PFSK-1 (cell line): Measurements from ENCODE around the gene CLCN6.

ENCODE experiments used
- FOXP2 ChIP-seq: optimal IDR thresholded peaks from 2 replicates; pipeline ENCODE3; 2011; ENCODE audit warnings: borderline replicate concordance, control low read depth, inconsistent platforms; ENCODE audit not compliant: insufficient read depth; ENCODE audit errors: extremely low read length, extremely low read depth
- POLR2AphosphoS5 ChIP-seq: IDR thresholded peaks from 2 replicates; pipeline ENCODE4 v1.6.1; 2012; ENCODE audit warnings: low read depth, mild to moderate bottlenecking, control low read depth, low read length, moderate library complexity
- SIN3A ChIP-seq: IDR thresholded peaks from 2 replicates; pipeline ENCODE4 v1.6.1; 2012; ENCODE audit warnings: mild to moderate bottlenecking, low read length, moderate library complexity, borderline replicate concordance; ENCODE audit not compliant: insufficient read depth
- TAF1 ChIP-seq: IDR thresholded peaks from 2 replicates; pipeline ENCODE4 v1.6.1; 2012; ENCODE audit warnings: low read length, control low read depth, borderline replicate concordance; ENCODE audit not compliant: insufficient read depth
- TF ChIP-seq, protein P1 (sequence below), 2 experiments: IDR thresholded peaks; 2 replicates each; pipeline versions ENCODE4 v1.6.1 to v1.8.0; 2011 to 2012; ENCODE audit warnings: low read depth in 2 of 2, low read length in 2 of 2, control low read depth in 1 of 2, inconsistent platforms in 1 of 2, mild to moderate bottlenecking in 1 of 2, moderate library complexity in 1 of 2; ENCODE audit not compliant: insufficient read depth in 1 of 2

DNA sequence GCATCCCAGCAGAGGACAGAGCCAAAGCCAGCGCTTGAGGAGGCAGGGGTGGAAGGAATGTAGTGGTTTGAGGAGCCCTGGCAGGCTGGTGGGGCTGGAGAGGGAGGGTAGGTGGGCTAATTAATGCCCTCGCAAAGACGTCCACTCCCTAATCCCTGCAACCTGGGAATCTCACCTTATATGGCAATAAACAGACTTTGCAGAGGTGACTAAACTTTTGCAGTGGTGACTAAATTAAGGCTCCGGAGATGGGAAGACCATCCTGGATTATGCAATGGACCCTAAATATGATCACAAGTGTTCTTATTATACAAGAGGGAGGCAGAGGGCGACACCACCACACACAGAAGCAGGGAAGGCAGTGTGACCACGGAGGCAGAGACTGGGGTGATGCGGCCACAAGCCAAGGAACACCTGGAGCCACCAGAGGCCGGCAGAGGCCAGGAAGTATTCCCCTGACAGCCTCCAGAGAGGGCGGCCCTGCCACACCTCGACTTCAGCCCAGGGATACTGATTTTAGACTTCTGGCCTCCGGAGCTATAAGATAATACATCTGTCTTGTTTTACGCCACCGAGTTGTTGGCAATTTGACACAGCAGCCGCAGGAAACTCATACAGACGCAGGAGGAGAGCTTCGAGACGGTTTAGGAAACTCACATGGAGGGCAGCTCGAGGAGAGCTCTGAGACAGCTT is 75.9 kb downstream of the CLCN6 start:
- TF ChIP-seq POLR2AphosphoS5 (no peak), TAF1 (no peak), FOXP2 (no peak), SIN3A (no peak)
- TF ChIP-seq, protein P1, sequence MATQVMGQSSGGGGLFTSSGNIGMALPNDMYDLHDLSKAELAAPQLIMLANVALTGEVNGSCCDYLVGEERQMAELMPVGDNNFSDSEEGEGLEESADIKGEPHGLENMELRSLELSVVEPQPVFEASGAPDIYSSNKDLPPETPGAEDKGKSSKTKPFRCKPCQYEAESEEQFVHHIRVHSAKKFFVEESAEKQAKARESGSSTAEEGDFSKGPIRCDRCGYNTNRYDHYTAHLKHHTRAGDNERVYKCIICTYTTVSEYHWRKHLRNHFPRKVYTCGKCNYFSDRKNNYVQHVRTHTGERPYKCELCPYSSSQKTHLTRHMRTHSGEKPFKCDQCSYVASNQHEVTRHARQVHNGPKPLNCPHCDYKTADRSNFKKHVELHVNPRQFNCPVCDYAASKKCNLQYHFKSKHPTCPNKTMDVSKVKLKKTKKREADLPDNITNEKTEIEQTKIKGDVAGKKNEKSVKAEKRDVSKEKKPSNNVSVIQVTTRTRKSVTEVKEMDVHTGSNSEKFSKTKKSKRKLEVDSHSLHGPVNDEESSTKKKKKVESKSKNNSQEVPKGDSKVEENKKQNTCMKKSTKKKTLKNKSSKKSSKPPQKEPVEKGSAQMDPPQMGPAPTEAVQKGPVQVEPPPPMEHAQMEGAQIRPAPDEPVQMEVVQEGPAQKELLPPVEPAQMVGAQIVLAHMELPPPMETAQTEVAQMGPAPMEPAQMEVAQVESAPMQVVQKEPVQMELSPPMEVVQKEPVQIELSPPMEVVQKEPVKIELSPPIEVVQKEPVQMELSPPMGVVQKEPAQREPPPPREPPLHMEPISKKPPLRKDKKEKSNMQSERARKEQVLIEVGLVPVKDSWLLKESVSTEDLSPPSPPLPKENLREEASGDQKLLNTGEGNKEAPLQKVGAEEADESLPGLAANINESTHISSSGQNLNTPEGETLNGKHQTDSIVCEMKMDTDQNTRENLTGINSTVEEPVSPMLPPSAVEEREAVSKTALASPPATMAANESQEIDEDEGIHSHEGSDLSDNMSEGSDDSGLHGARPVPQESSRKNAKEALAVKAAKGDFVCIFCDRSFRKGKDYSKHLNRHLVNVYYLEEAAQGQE (IDR thresholded peaks at IDR 0.05; ENCODE audit: insufficient read depth in 1 of 2, low read depth in 2 of 2, low read length in 2 of 2) = no peak
